Skin of body (tissue), 2 donors: ENCODE measurements around the gene PTPRN2. TPM values are rescaled to one million over a fixed set of nuclear protein-coding genes. Genes with fewer than 3 reads are reported as not detected.
"Not testable (repeated sequence)": the region's sequence is repeated elsewhere in the genome, so short reads cannot be mapped to it uniquely, and the experiment has no call there.

Source experiments
- DNase-seq: peaks from one replicate; lab custom pipeline; 2025; lab: John Stamatoyannopoulos, UW
- total RNA-seq: library from RNA; depleted of rRNA; stranded (reverse); fragments of >200 nt; gene quantifications from one replicate; pipeline ENCODE4 v1.2.3, GENCODE V29; 2014

The PTPRN2 gene
- total RNA-seq, 1 donor from 2014 or later: 0.99 TPM

DNA sequence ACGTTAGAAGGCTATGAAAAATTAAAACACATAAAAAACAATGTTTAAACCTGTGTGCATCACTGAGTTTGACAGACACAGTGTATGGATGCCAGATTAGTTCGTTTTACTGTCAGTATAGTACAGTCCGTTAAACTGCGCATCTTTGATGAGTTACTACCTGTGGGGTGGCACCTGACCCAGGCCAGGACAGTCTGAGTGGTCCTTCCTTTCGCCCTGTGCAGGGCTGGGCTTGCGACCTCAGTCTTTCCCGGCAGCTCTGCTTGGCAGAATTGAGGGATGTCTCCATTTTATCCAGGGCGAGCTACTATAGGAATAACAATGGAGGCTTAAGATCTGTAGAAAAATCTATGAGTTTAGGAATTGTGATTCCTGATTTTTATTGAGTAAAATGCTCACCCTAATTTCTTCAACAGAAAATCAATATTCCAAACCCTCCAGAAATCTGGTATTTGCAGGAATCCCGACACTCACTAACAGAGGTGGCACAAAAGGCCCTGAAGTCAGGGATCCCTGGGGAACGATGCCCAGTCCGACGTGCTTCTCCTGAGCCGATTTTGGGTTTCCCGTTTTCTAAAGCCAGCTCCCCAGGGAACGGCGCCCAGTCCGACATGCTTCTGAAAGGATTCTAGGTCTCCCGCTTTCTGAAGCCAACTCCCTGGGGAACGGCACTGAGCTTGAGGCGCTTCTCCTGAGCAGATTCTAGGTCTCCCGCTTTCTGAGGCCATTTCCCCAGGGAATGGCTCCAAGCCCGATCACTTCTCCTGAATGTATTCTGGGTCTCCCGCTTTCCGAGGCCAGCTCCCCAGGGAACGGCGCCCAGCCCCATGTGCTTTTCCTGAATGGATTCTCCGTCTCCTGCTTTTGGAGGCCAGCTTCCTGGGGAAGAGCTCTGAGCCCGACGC, 873.2 kb downstream of the PTPRN2 start:
- DNase-seq: no peak

GRCh38 chr7:157713591-157713990, 874.0 kb downstream of the PTPRN2 start:
- no peak for DNase-seq

- no peak for DNase-seq
These were observed 874.9 kb downstream of the PTPRN2 start for GRCh38 chr7:157712666-157713235.

GRCh38 chr7:157711353-157711888, 876.2 kb downstream of the PTPRN2 start:
- no peak for DNase-seq

GRCh38 chr7:157710396-157710795, 877.2 kb downstream of the PTPRN2 start:
- DNase-seq: no peak

DNA sequence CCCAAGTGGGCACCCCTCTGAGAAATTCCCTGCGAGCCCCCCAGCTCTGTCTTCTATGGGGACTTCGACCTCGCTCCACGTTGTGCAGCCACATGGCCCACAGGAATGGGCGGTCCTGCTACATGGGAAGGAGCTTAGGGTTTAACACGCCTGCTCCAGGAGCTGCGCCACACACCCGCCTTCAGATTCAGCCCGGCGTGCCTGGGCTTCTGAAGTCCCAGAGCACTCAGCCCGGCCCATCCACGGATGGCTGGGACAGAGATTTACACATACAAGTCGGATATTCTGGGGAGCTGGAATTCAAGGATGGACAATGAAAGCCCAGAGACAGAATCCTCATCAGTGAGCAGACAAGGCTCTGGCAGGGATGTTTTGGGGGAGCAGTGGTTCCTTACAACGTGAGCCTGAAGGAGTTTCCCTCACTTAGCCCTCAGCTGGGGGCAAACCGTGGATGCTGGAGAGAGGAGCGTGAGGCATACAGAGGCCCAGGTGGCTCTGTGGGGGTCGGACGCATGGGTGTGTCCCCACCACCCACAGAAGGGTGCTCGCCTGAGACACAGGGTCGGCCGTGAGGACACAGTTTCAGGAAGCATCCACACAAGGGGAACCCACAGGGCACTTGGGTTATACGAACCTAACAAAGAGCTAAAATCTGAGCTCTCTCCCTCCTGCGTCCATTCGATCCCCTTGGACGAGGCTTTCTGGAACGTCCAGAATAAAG, 877.9 kb downstream of the PTPRN2 start:
- DNase-seq: no peak

GRCh38 chr7:157708919-157709295, 878.7 kb downstream of the PTPRN2 start:
- no peak for DNase-seq

- DNase-seq: no peak
These were observed 879.4 kb downstream of the PTPRN2 start for GRCh38 chr7:157707983-157708918.

GRCh38 chr7:157704365-157704764, 883.3 kb downstream of the PTPRN2 start:
- DNase-seq: no peak

GRCh38 chr7:157703534-157704195, 884.0 kb downstream of the PTPRN2 start:
- DNase-seq: no peak

- no peak for DNase-seq
These were observed 884.5 kb downstream of the PTPRN2 start for GRCh38 chr7:157703131-157703530.

DNA sequence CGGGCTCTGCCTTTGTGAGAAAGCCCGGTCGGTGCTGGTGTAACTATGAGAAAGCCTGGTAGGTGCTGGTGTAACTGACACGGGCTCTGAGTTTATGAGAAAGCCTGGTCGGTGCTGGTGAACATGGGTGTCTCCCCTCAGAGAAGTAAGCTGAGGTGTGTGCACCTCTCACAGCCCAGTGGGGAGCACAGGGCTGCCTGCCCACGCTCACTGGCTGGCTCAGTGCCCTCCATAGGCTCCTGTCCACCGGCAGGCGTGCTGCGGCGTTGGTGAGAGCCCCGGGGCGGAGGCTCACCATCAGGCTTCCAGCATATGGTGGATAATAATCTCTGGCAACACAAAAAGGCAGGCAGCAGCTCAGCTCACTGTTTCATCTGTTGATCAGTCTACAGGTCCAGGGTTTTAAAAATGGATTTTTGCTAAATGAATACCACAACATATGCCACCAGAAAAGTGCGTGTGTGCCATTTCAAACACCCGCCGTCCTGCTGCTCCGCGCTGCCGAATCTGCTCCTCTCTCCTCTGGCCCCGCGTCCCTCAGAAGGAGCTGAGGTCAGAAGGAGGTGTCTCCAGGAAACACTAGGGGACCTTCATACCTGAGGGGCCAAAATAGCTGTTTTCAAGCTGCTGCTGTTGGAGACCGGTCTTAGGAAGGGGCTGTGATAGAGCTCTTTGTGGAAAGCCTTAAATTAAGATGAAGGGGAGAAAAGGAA, 885.2 kb downstream of the PTPRN2 start:
- DNase-seq: no peak

DNA sequence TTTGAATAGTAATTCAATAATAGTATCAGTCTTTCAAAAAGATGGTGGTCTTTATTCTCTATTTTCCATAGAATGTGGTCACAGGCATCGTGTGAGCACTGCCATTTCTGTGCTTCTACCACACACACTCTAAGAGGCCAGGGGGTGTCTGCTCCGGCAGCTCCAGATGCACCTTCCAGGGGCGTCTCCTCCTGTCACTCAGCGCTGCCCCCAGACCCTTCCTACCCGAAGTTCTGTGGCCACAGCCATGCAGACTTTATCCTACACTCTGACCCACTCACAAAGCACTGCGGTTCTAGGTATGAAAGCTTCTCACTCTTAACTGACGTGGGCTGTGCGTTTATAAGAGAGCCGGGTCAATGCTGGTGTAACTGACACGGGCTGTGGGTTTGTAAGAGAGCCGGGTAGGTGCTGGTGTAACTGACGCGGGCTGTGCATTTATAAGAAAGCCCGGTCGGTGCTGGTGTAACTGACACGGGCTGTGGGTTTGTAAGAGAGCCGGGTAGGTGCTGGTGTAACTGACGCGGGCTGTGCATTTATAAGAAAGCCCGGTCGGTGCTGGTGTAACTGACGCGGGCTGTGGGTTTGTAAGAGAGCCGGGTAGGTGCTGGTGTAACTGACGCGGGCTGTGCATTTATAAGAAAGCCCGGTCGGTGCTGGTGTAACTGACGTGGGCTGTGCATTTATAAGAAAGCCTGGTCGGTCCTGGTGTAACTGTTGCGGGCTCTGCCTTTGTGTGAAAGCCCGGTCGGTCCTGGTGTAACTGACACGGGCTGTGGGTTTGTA, 886.0 kb downstream of the PTPRN2 start:
- DNase-seq: not testable (repeated sequence)

DNA sequence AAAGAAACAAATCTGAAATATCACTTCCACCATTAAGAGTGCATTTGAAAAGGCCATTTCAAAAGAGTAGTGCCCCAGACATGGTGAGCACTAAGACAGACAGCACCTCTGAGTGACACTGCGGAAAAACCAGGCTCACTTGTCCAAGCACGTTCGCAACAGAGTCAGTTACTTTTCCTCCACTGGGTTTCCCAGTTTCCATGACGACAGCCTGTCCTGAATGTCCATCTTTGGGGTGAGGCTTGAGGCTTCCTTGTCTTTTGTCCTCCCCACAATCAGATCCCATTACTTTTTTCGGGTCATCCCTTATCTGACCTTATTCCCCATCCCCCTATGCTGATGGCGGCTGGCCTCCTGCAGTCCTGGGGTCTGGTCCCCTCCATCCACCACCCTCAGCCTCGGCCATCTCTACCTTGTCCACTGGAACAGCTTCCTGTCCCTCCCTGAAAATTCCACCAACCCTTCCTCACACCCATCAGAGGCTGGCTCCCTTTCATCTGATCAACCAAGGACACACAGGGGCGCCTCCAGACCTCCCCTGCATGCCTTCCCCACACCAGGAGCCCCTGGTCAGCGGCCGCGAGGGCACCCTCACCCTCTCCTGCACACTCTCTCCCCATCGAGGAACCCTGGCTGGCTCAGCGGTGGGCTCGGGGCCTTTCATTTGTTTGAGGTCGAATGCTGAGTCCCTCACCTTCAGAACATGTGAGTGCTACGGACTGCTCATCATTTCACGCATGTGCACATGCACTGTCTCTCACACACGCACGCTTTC, 887.2 kb downstream of the PTPRN2 start:
- DNase-seq: no peak

DNA sequence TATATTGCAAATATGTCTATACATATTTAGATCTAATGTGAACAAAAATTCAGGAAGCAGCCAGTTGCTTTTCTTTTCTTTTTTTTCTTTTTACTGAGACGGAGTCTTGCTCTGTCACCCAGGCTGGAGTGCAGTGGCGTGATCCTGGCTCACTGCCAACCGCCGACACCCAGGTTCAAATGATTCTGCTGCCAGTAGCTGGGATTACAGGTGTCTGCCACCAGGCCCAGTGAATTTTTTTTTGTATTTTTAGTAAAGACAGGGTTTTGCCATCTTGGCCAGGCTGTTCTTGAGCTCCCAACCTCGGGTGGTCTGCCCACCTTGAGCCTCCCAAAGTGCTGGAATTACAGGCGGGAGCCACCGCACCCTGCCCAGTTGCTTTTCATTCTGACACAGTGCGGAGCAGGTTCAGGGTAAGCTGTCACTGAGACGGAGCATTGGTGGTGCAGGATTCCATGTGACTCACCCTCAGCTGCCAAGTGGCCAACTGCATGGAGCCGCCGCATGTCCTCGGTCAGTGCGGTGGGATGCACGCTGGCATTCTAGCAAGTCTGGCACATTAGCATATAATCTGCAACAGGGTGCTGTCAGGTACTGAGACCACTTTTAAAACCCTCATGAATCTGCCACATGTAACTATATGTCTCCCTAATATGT, 888.1 kb downstream of the PTPRN2 start:
- DNase-seq: no peak

GRCh38 chr7:157697287-157697686, 890.3 kb downstream of the PTPRN2 start:
- not testable (repeated sequence) for DNase-seq

GRCh38 chr7:157695609-157696008, 892.0 kb downstream of the PTPRN2 start:
- DNase-seq: not testable (repeated sequence)

- no peak for DNase-seq
These were observed 893.3 kb downstream of the PTPRN2 start for GRCh38 chr7:157694376-157694665.
